Pons (tissue), 1 donor: ENCODE results near the gene NKAIN2.
"Not testable (repeated sequence)": the region's sequence is repeated elsewhere in the genome, so short reads cannot be mapped to it uniquely, and the experiment has no call there.

Experiments
- DNase-seq: peaks from one replicate; pipeline ENCODE4 v3.0.0-alpha.2; 2016; ENCODE audit warnings: low spot score

NKAIN2 gene

DNA sequence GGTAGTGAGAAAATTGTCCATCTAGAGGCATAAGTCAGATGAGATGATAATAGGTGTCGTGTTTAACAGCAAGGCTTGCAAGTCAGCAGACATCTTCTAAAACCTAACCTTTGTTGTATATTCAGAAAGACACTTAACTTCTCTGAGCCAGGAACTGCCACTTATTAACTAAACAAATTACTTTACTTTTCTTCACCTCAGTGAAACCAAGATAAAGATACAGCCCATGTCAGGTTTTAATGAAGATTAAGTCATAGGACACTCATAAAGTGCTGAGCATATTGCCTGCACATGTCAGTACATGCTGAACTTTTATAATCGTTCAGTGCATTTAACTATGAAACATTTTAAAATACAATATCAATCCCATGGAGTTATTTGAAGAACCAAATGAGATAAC is 286.8 kb downstream of the NKAIN2 start:
- no peak for DNase-seq

DNA sequence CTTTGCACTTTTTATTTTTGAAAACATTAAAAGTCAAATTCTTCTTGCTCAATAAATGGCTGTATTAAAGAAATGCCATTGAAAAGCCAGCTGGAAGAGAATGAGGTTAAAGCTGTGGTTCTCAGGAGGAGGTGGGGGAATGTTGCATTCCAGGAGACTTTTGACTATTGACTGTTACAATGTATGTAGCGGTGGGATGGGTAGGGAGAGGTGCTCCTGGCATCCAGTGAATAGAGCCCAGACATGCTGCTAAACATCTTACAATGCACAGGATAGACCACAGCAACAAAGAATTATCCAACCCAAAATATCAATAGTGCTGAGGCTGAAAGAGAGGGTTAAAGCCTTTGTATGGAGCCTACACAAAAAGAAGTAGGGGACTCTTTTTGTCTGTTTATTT is 295.9 kb downstream of the NKAIN2 start:
- DNase-seq: no peak

- no peak for DNase-seq
Measured at GRCh38 chr6:124110514-124110913, 306.8 kb downstream of the NKAIN2 start.

DNA sequence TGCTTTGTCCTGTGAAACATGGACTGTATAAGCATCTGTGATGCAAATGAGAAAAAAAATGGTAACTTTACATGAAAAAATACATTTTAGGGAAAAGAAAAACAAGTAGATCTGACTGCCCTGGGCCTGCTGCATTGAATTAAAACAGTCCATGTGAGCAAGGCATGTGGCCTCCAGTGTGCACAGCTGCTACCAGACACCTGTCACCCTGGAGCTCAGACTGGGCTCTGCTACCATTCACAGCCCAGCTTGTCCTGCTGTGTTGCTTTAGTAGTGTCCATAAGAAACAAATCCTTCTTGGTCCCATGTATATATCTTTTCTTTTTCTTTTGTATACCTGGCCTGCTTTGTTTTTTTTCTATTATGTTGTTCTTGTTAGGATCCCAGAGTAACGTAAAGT is 315.9 kb downstream of the NKAIN2 start:
- no peak for DNase-seq

DNA sequence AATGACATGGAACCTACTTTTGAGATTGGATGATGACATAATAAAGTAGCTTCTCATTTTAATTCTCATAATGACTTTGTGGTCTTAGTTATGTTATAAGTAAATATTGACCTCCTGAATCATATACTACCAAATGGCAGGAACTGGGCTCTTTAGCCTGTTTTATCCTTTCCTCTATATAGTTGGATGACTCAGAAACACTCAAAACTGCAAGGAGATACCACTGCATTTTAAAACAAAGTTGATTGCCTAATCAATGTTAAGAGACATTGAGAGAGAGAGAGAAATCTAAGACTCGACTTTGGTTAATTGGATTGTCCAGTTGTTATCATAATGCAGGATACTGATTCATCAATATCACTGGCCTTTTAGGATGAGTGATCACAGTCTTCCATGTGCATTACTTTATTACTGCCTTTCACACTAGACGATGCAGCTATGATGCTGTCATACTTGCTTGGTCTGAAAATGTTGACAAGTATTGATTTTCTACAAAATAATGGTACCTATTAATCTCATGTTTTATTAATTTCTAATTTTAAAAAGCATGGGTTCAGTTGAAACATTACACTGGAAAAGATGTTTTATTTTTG is 320.0 kb downstream of the NKAIN2 start:
- no peak for DNase-seq

- DNase-seq: no peak
Measured at GRCh38 chr6:124131259-124131658, 327.6 kb downstream of the NKAIN2 start.

GRCh38 chr6:124131779-124132178 is 328.1 kb downstream of the NKAIN2 start:
- no peak for DNase-seq

DNA sequence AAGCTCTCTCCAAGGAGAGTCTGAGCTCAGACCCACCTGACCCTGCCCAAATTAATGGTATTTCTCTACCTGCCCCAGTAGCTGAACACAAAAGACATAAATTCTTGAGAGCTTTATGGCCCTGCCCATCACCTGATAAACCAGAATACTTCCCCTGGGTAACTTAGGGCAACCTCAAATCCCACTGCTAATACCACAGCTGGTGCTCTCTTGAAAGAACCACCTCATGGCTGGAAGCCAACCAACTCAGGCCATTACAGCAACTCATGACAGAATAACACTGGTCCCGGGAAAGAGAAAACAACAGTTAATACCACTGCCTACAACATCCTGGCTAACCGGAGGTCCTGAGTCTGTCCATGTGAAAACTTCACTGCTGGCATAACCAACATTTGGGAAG is 328.6 kb downstream of the NKAIN2 start:
- no peak for DNase-seq

GRCh38 chr6:124142852-124143251 is 339.2 kb downstream of the NKAIN2 start:
- DNase-seq: no peak

GRCh38 chr6:124143435-124143834 is 339.8 kb downstream of the NKAIN2 start:
- DNase-seq: no peak

GRCh38 chr6:124147621-124148020 is 344.0 kb downstream of the NKAIN2 start:
- DNase-seq: no peak

- DNase-seq: no peak
Measured at GRCh38 chr6:124148236-124148957, 344.7 kb downstream of the NKAIN2 start.

DNA sequence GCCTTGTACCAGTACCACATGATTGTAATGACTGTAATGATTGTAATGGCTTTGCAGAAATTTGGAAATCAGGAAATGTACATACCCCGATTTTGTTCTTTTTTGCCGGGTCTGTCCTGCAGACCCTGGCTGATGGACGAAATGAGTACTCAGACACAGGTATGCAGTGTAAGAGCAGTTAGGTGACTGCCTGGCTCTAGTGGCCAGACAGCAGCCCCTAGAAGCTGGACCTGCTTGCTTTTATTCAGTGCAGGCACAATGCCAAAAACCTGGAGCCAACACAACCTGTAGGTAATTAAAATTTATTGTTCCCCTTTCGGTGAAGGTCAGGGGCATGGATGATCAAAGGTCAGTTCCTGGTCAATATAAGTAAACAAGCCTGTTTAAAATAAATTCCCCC is 346.0 kb downstream of the NKAIN2 start:
- no peak for DNase-seq

DNA sequence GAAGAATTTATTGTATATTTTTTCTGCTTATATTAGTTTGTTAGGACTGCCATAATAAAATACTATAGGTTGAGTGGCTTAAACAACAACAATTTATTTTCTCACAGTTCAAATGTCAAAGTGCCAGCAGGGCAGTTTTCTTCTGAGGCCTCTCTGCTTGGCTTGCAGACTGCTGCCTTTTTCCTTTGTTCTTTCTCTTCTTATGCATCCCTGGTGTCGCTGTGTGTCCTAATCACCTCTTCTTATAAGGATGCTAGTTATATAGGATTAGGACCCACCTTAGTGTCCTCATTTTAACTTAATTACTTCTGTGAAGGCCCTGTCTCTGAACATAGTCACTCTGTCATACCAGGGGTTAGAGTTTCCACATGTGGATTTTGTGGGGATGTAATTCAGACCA is 354.4 kb downstream of the NKAIN2 start:
- no peak for DNase-seq

DNA sequence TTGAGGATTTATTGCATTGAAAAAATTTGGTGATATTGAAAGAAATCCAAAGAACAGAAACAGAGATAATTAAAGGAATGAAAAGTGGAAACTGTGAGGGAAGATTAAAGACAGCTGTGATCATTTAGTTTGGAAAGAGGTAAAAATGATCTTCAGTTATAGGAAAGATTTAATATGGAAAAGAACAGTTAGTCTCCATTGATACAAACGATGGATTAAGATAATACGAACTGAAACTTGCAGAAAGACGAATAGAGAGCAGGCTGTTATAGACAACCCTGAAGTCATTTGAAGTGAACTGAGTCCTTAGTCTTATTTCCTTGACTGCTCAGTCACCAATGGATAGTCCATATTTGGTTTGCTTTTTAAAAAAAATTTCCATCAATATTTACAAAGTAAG is 360.0 kb downstream of the NKAIN2 start:
- no peak for DNase-seq

- DNase-seq: no peak
Measured at GRCh38 chr6:124164343-124164742, 360.7 kb downstream of the NKAIN2 start.

DNA sequence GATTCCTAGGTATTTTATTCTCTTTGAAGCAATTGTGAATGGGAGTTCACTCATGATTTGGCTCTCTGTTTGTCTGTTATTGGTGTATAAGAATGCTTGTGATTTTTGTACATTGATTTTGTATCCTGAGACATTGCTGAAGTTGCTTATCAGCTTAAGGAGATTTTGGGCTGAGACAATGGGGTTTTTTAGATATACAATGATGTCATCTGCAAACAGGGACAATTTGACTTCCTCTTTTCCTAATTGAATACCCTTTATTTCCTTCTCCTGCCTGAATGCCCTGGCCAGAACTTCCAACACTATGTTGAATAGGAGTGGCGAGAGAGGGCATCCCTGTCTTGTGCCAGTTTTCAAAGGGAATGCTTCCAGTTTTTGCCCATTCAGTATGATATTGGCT is 363.6 kb downstream of the NKAIN2 start:
- DNase-seq: not testable (repeated sequence)

- DNase-seq: no peak
Measured at GRCh38 chr6:124190256-124190655, 386.6 kb downstream of the NKAIN2 start.

GRCh38 chr6:124193132-124193531 is 389.5 kb downstream of the NKAIN2 start:
- DNase-seq: no peak

DNA sequence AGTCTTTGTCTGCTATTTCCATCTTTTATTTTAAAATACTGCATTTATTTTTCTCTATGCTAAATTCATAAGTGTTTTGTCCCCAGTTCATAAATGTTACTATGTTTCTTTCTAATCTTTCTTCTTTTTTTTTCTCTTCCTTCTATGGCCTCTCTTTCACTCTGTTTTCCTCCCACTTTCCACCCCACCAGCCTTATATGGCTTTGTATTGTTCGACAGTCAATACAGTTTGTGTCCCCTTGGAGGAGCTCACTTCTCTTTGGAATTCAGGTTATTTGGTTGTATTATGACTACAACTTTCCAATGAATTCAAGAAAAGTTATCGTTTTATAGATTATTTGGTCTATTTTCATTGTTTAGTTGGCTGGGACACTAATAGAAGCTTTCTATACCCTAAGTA is 393.5 kb downstream of the NKAIN2 start:
- no peak for DNase-seq

GRCh38 chr6:124199286-124199685 is 395.6 kb downstream of the NKAIN2 start:
- no peak for DNase-seq

DNA sequence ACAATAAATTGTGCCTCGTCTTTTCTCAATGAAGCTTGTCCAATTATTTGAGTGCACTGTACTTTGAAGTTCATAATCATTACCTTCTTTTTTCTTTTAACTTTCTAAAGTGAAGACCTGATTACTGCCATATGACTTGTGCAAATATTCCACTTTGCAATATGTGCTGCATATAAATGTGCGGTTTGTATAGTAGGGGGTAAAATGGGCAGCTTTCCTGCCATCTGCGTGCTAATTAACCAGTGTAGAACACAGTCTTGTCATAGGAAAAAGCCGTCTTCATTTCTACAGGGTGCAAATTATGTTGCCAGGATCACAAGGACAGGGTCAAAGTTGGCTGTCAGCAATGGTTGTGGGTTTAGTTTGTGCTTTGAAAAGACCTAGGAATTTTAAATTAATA is 397.0 kb downstream of the NKAIN2 start:
- no peak for DNase-seq

- no peak for DNase-seq
Measured at GRCh38 chr6:124203101-124203811, 399.6 kb downstream of the NKAIN2 start.

- DNase-seq: no peak
Measured at GRCh38 chr6:124203812-124204167, 400.1 kb downstream of the NKAIN2 start.
